CD4-positive, alpha-beta T cell treated with Interleukin-6 for 4 hours (primary cell): ENCODE measurements around the gene DNAJC24.
A peak's percentile ranks its signal among the peaks of the same experiment; 100 is the strongest.
"Not testable (repeated sequence)": the region's sequence is repeated elsewhere in the genome, so short reads cannot be mapped to it uniquely, and the experiment has no call there.

Experiments used
- DNase-seq: peaks from one replicate; pipeline ENCODE4 v3.0.0-alpha.2; 2020; ENCODE audit warnings: mixed read lengths

Gene DNAJC24

GRCh38 chr11:31369348-31370329 is at the start of gene DNAJC24, which contains the start of gene DCDC1:
DNAJC24 (plus strand) TSS chr11:31369860; CDS start chr11:31370749, 889 bp downstream.
DCDC1 (minus strand) TSS chr11:31369739; CDS start chr11:31328280, 41,459 bp downstream.
- DNase-seq: peak; percentile 95

- DNase-seq: not testable (repeated sequence)
Measured at GRCh38 chr11:31321494-31321893, 48.2 kb upstream of the DNAJC24 start.

GRCh38 chr11:31323145-31323544 is 46.5 kb upstream of the DNAJC24 start:
- DNase-seq: no peak

- DNase-seq: no peak
Measured at GRCh38 chr11:31325160-31325559, 44.5 kb upstream of the DNAJC24 start.

GRCh38 chr11:31326470-31327148 is 43.1 kb upstream of the DNAJC24 start:
- no peak for DNase-seq

- no peak for DNase-seq
Measured at GRCh38 chr11:31327417-31327816, 42.2 kb upstream of the DNAJC24 start.

GRCh38 chr11:31328697-31329096 is 41.0 kb upstream of the DNAJC24 start:
- DNase-seq: no peak

- DNase-seq: no peak
Measured at GRCh38 chr11:31337806-31338205, 31.9 kb upstream of the DNAJC24 start.

- peak; percentile 21 for DNase-seq
Measured at GRCh38 chr11:31340903-31341572, 28.6 kb upstream of the DNAJC24 start.

- no peak for DNase-seq
Measured at GRCh38 chr11:31351168-31351567, 18.5 kb upstream of the DNAJC24 start.

GRCh38 chr11:31355131-31355530 is 14.5 kb upstream of the DNAJC24 start:
- no peak for DNase-seq

- DNase-seq: no peak
Measured at GRCh38 chr11:31355817-31356216, 13.8 kb upstream of the DNAJC24 start.

GRCh38 chr11:31361743-31362142 is 7.9 kb upstream of the DNAJC24 start:
- no peak for DNase-seq

GRCh38 chr11:31366795-31367194 is 2.9 kb upstream of the DNAJC24 start:
- DNase-seq: peak; percentile 41

- no peak for DNase-seq
Measured at GRCh38 chr11:31375879-31376278, 6.2 kb downstream of the DNAJC24 start.

GRCh38 chr11:31383116-31383515 is 13.5 kb downstream of the DNAJC24 start:
- no peak for DNase-seq

GRCh38 chr11:31387379-31387778 is 17.7 kb downstream of the DNAJC24 start:
- no peak for DNase-seq

GRCh38 chr11:31397239-31397834 is 27.7 kb downstream of the DNAJC24 start:
- no peak for DNase-seq

GRCh38 chr11:31404614-31405013 is 35.0 kb downstream of the DNAJC24 start:
- no peak for DNase-seq

- DNase-seq: no peak
Measured at GRCh38 chr11:31408201-31408600, 38.5 kb downstream of the DNAJC24 start.

- no peak for DNase-seq
Measured at GRCh38 chr11:31412946-31413345, 43.3 kb downstream of the DNAJC24 start.

GRCh38 chr11:31414338-31414737 is 44.7 kb downstream of the DNAJC24 start:
- DNase-seq: no peak

GRCh38 chr11:31415435-31415834 is 45.8 kb downstream of the DNAJC24 start:
- no peak for DNase-seq
